ENCODE measurements around the gene CCDC43.
"Not testable (repeated sequence)": the region's sequence is repeated elsewhere in the genome, so short reads cannot be mapped to it uniquely, and the experiment has no call there.

The CCDC43 gene

GRCh38 chr17:44689477-44690217, at the start of gene CCDC43:
TSS of gene CCDC43 (minus strand) at chr17:44689776. CDS start at chr17:44689753, 23 bp downstream.
- peak; percentile 94 for DNase-seq

- no peak for DNase-seq
These were observed 48.8 kb upstream of the CCDC43 start for GRCh38 chr17:44738214-44738906.

GRCh38 chr17:44736551-44737240, 47.1 kb upstream of the CCDC43 start:
- DNase-seq = no peak

GRCh38 chr17:44734272-44734671, 44.7 kb upstream of the CCDC43 start:
- DNase-seq = no peak

- DNase-seq = no peak
These were observed 44.2 kb upstream of the CCDC43 start for GRCh38 chr17:44733753-44734152.

- DNase-seq = not testable (repeated sequence)
These were observed 36.5 kb upstream of the CCDC43 start for GRCh38 chr17:44726121-44726520.

GRCh38 chr17:44722254-44722653, 32.7 kb upstream of the CCDC43 start:
- no peak for DNase-seq

GRCh38 chr17:44719444-44719843, 29.9 kb upstream of the CCDC43 start:
- no peak for DNase-seq

- peak; percentile 83 for DNase-seq
These were observed 19.1 kb upstream of the CCDC43 start, which contains the start of gene DBF4B for GRCh38 chr17:44708401-44709263. TSS of gene DBF4B (plus strand) at chr17:44708665. CDS start at chr17:44708821, 156 bp downstream.

- no peak for DNase-seq
These were observed 18.3 kb upstream of the CCDC43 start for GRCh38 chr17:44707755-44708400.

GRCh38 chr17:44700288-44700687, 10.7 kb upstream of the CCDC43 start:
- DNase-seq = not testable (repeated sequence)

GRCh38 chr17:44693609-44694008, 4.0 kb upstream of the CCDC43 start:
- DNase-seq = no peak

- not testable (repeated sequence) for DNase-seq
These were observed 1.2 kb upstream of the CCDC43 start for GRCh38 chr17:44690746-44691306.

GRCh38 chr17:44688675-44689476, 700 bp downstream of the CCDC43 start:
- no peak for DNase-seq

- no peak for DNase-seq
These were observed 1.4 kb downstream of the CCDC43 start for GRCh38 chr17:44688200-44688599.

GRCh38 chr17:44687756-44688155, 1.8 kb downstream of the CCDC43 start:
- DNase-seq = no peak

- DNase-seq = not testable (repeated sequence)
These were observed 6.3 kb downstream of the CCDC43 start for GRCh38 chr17:44683303-44683702.

GRCh38 chr17:44677136-44677535, 12.4 kb downstream of the CCDC43 start:
- no peak for DNase-seq

- DNase-seq = no peak
These were observed 15.7 kb downstream of the CCDC43 start for GRCh38 chr17:44673893-44674292.

- DNase-seq = no peak
These were observed 17.0 kb downstream of the CCDC43 start for GRCh38 chr17:44672479-44673093.

Data from stimulated activated CD4-positive, alpha-beta T cell treated with anti-CD3 and anti-CD28 coated beads, Interleukin-1b, Interleukin-23, amount 100 ng/mL, for 48 hours (primary cell).